GM12872 (cell line): ENCODE results near the gene FCHSD2.

Experiments used
- CTCF ChIP-seq: IDR thresholded peaks from 3 replicates; pipeline ENCODE4 v1.5.1; 2011; ENCODE audit warnings: low read depth, mild to moderate bottlenecking, low read length, moderate library complexity; ENCODE audit not compliant: insufficient read depth

FCHSD2 gene

GRCh38 chr11:73017024-73017751 lies 124.9 kb downstream of the FCHSD2 start:
- TF ChIP-seq CTCF, result no peak

GRCh38 chr11:73013021-73013420 lies 129.1 kb downstream of the FCHSD2 start:
- TF ChIP-seq CTCF, result no peak

GRCh38 chr11:73012121-73012863 lies 129.8 kb downstream of the FCHSD2 start:
- no peak for TF ChIP-seq CTCF

- no peak for TF ChIP-seq CTCF
Observed at GRCh38 chr11:73011126-73011817, 130.8 kb downstream of the FCHSD2 start.

- no peak for TF ChIP-seq CTCF
Observed at GRCh38 chr11:73009972-73010371, 132.1 kb downstream of the FCHSD2 start.

GRCh38 chr11:73004088-73004487 lies 138.0 kb downstream of the FCHSD2 start:
- TF ChIP-seq CTCF, result no peak

GRCh38 chr11:73003088-73003487 lies 139.0 kb downstream of the FCHSD2 start:
- TF ChIP-seq CTCF, result no peak
